Heart left ventricle (tissue), 16 donors: ENCODE measurements around the gene GART. TPM values are rescaled to one million over a fixed set of nuclear protein-coding genes. Genes with fewer than 3 reads are reported as not detected.

Experiments used
- ATAC-seq, 4 donors: fragments of 200-7000 bp; cut with Tn5 transposase; one replicate each; pipeline ENCODE4 v1.9.1; 2020 to 2022; ENCODE audit warnings: moderate library complexity in 4 of 4, mild to moderate bottlenecking in 3 of 4, moderate number of reproducible peaks in 1 of 4
- DNase-seq, 5 donors: peaks; one replicate each; pipeline ENCODE4 v3.0.0-alpha.2; 2020
- H3K27ac ChIP-seq, 12 donors: fragments of 200-600 bp; sonication (generic) in 4 of 12; one replicate each; pipeline versions ENCODE4 v1.5.0 to v1.8.0; 2016 to 2022; ENCODE audit warnings: mild to moderate bottlenecking in 2 of 12
- H3K27me3 ChIP-seq, 9 donors: fragments of 200-600 bp; sonication (generic) in 2 of 9; one replicate each; pipeline versions ENCODE4 v1.5.1 to v1.8.0; 2016 to 2022; ENCODE audit warnings: mild to moderate bottlenecking in 3 of 9
- H3K36me3 ChIP-seq, 9 donors: fragments of 200-600 bp; sonication (generic) in 2 of 9; one replicate each; pipeline versions ENCODE4 v1.5.0 to v1.8.0; 2018 to 2022; ENCODE audit warnings: mild to moderate bottlenecking in 2 of 9
- H3K4me1 ChIP-seq, 12 donors: fragments of 200-600 bp; sonication (generic) in 4 of 12; one replicate each; pipeline versions ENCODE4 v1.5.0 to v1.8.0; 2016 to 2022; ENCODE audit warnings: mild to moderate bottlenecking in 3 of 12
- H3K4me3 ChIP-seq, 12 donors: fragments of 200-600 bp; sonication (generic) in 4 of 12; one replicate each; pipeline versions ENCODE4 v1.5.0 to v1.8.0; 2017 to 2022; ENCODE audit warnings: mild to moderate bottlenecking in 9 of 12, moderate library complexity in 4 of 12
- H3K9me3 ChIP-seq, 12 donors: fragments of 200-600 bp; sonication (generic) in 4 of 12; one replicate each; pipeline versions ENCODE4 v1.5.0 to v1.8.0; 2016 to 2022; ENCODE audit warnings: mild to moderate bottlenecking in 1 of 12
- CTCF ChIP-seq, 12 donors: fragments of 200-600 bp; sonication (generic) in 4 of 12; IDR thresholded peaks; one replicate each; pipeline versions ENCODE4 v1.5.0 to v1.8.0; 2018 to 2022; ENCODE audit warnings: antibody characterized with exemption in 12 of 12, mild to moderate bottlenecking in 5 of 12
- POLR2A ChIP-seq, 2 donors: fragments of 450-650 bp; IDR thresholded peaks; one replicate each; pipeline ENCODE4 v1.6.1; 2017; ENCODE audit warnings: antibody characterized with exemption in 2 of 2, mild to moderate bottlenecking in 2 of 2, moderate library complexity in 2 of 2
- WGBS, 4 donors: extraction: QIAGEN DNeasy Blood & Tissue Kit in 2 of 4; methylation state at CpG; one replicate each; pipeline versions ENCODE4 v1.1.5 to v1.1.7; 2013 to 2018; 5-methylcytosine and 5-hydroxymethylcytosine counted together
- intact Hi-C, 10 donors: fragments of 100-400 bp; cut with DNase I; formaldehyde crosslinking; loops; one replicate each; pipeline versions ENCODE4 v1.11.1 to v1.14.2; 2022
- long read RNA-seq, 3 donors: library from polyadenylated mRNA; unstranded; transcript quantifications; one replicate each; pipeline ENCODE4 v2.0.0, GENCODE V29; 2020 to 2021
- polyA plus RNA-seq, 2 donors: library from polyadenylated mRNA; stranded (reverse); fragments of 200-250 nt; gene quantifications; one replicate each; pipeline ENCODE4 v1.2.3, GENCODE V29; 2013
- total RNA-seq, 9 donors: library from RNA; depleted of rRNA in 2 of 9; stranded (reverse); fragments of >200 nt in 2 of 9; fragmentation: NEBNext Ultra II Directional in 3 of 9; extraction: Animal tissue kit (Norgen Biotek cat#: 25700) in 3 of 9; gene quantifications; one replicate each; pipeline versions ENCODE4 v1.1.0 to v1.2.4, GENCODE V29; 2016 to 2023
- donor health status: ischemic (EF 13 %, LVEDD 7.1; RV severe dilation, severe dysfunction).
- donor health status: healthy with polysubstance abuse.
- donor health status: DM: no; HTN: yes; CAD: no.
- donor health status: DM: no; HTN: no; CAD: no.
- donor health status: ischemic (EF 25% LVEDD 6.9; RV normal size, moderate dysfunction).
- donor health status: ischemic (EF 25% LVEDD 5.7; RV mildly dilated, moderate dysfunction).
- donor health status: healthy.
- donor health status: DM: yes; HTN: yes; CAD: no.
- donor health status: ischemic (EF 35%, LVEDD 5.7; RV mildly dilated, moderate dysfunction).
- donor health status: nonischemic (EF 11% LVEDD 7.7; RV severe dilation, severe dysfunction).
- donor health status: DM: yes; HTN: yes; CAD: no.
- donor health status: PGD.
- donor health status: ischemic (EF 29% LVEDD 5.4; RV normal size, mild dysfunction).
- donor health status: nonischemic (EF 23%, LVEDD 6.1; RV moderate dilation, normal function).

Gene GART
- 10 to 100 TPM; 35.7 to 53.1 (median 40.7) TPM for total RNA-seq
- 10 to 100 TPM in 1 of 2 donors, 1 to 10 TPM in 1; 9.0 to 48.6 TPM for polyA plus RNA-seq
- long read RNA-seq, donor 1, transcript GART-201 (11 exons, 2,149 nt) = major isoform, 26 of 74 reads
- long read RNA-seq, donor 1, transcript GART-203 (22 exons, 3,341 nt) = major isoform, 26 of 74 reads
- long read RNA-seq, donor 1, partial matches to known transcripts = 9 of 74 reads
- long read RNA-seq, donor 1, other reads (novel, unspliced or antisense) = 13 of 74 reads
- long read RNA-seq, donor 2, transcript GART-201 (11 exons, 2,149 nt) = major isoform, 110 of 262 reads
- long read RNA-seq, donor 2, transcript GART-203 (22 exons, 3,341 nt) = minor isoform, 73 of 262 reads
- long read RNA-seq, donor 2, partial matches to known transcripts = 40 of 262 reads
- long read RNA-seq, donor 2, other reads (novel, unspliced or antisense) = 39 of 262 reads
- long read RNA-seq, donor 3, transcript GART-203 (22 exons, 3,341 nt) = major isoform, 35 of 88 reads
- long read RNA-seq, donor 3, transcript GART-201 (11 exons, 2,149 nt) = minor isoform, 23 of 88 reads
- long read RNA-seq, donor 3, partial matches to known transcripts = 14 of 88 reads
- long read RNA-seq, donor 3, other reads (novel, unspliced or antisense) = 16 of 88 reads

- peaks cover 0 to 33% (median 30%) of the 10 kb centered on the region in 9 donors for H3K36me3 ChIP-seq
- H3K4me3 ChIP-seq = peak within 1 kb of the TSS; percentile 73 to 94 (median 81)
- H3K4me1 ChIP-seq = peaks cover 3 to 45% (median 33%) of the 10 kb centered on the region in 12 donors
- H3K9me3 ChIP-seq = no peaks in the 10 kb centered on the region
- peak within 1 kb of the TSS; percentile 98 to 100 (median 99) for H3K27ac ChIP-seq
- ATAC-seq (peak; percentile 81 to 88 (median 86)), DNase-seq (peak; percentile 86 to 91 (median 88))
- 0 to 1% (median 0%) methylated on average over 48 to 56 of the region's 56 CpGs for WGBS, 4 donors
- TF ChIP-seq CTCF (IDR thresholded peaks at IDR 0.05) = no peak
- TF ChIP-seq POLR2A (IDR thresholded peaks at IDR 0.05) = peak in 1 of 2 donors; percentile 60
- H3K27me3 ChIP-seq = no peaks in the 10 kb centered on the region
- intact Hi-C loops = loop anchor here in 6 of 10 donors (2.0 to 10.0 kb wide), 7 partner anchors 45 to 65 kb away; partner anchors contain the start of genes DONSON (in 4 of the 6), TMEM50B (in 2 of the 6) and DNAJC28 (in 1 of the 6)
These were observed at the start of gene GART for GRCh38 chr21:33541756-33542639. GART (minus strand) TSS chr21:33542117; CDS start chr21:33539315, 2,802 bp downstream.

DNA sequence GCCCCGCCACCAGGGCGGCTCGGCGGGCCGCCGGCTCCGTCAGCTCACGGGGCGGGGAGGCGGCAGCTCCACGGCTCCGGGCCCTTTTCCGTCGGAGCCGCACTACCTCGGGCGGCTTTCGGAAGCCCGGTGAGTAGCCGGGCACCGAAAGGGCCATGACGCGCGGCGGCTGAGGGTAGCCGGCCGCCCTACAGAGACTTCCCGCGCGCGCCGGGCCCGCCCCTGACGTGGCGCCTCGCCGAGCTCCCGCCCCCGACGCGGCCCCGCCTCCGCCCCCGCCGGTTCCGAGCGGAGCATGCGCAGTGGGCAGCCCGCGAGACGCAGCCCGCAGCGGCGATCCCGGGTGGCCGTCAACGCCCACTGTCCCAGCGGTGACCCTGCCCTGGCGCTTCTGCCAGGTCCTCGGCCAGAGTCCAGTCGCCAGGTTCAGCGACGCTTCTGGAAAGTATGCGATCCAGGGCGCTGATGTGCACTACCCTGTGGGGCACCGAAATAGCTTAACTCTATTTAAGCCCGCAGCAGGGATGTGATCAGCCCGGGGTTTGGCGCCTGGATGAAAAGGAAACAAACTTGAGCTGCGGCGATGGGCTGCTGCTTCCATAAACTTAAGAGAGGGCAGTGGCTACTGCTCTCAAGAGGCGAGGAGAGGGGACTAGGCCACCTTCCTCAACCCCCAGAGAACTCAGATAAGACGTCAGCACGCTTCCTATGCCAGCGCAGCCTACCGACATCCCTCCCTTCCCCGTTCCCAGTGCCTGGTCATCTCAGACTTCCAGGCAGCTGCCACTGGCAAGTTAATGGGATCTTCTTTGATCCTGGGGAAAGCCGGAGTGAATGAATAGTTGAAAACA, 46.8 kb upstream of the GART start, which contains the start of gene DONSON:
DONSON (minus strand) TSS at position 200 of the 851 bp plus-strand sequence; CDS start at position 157, 43 bp downstream.
- peaks cover 0 to 12% (median 6%) of the 10 kb centered on the region in 9 donors for H3K36me3 ChIP-seq
- H3K4me3 ChIP-seq = peak within 1 kb of the TSS; percentile 64 to 94 (median 84)
- H3K9me3 ChIP-seq = no peaks in the 10 kb centered on the region
- ATAC-seq = peak; percentile 87 to 97 (median 96)
- no peaks in the 10 kb centered on the region for H3K27me3 ChIP-seq
- intact Hi-C loops = loop anchor here in 4 of 10 donors (2.0 to 5.0 kb wide), 2 partner anchors 46 kb away; partner anchors contain the start of genes GART (in 4 of the 4) and SON (in 4 of the 4)
- peak within 1 kb of the TSS; percentile 43 to 92 (median 86) for H3K27ac ChIP-seq
- 1% methylated on average over 13 to 78 of the region's 78 CpGs for WGBS, 4 donors
- DNase-seq = peak; percentile 90 to 97 (median 92)
- peaks cover 0 to 21% (median 10%) of the 10 kb centered on the region in 12 donors for H3K4me1 ChIP-seq
- TF ChIP-seq CTCF (IDR thresholded peaks at IDR 0.05) (peak in 1 of 12 donors; percentile 21), POLR2A (IDR thresholded peaks at IDR 0.05) (peak in 1 of 2 donors; percentile 77)

DNA sequence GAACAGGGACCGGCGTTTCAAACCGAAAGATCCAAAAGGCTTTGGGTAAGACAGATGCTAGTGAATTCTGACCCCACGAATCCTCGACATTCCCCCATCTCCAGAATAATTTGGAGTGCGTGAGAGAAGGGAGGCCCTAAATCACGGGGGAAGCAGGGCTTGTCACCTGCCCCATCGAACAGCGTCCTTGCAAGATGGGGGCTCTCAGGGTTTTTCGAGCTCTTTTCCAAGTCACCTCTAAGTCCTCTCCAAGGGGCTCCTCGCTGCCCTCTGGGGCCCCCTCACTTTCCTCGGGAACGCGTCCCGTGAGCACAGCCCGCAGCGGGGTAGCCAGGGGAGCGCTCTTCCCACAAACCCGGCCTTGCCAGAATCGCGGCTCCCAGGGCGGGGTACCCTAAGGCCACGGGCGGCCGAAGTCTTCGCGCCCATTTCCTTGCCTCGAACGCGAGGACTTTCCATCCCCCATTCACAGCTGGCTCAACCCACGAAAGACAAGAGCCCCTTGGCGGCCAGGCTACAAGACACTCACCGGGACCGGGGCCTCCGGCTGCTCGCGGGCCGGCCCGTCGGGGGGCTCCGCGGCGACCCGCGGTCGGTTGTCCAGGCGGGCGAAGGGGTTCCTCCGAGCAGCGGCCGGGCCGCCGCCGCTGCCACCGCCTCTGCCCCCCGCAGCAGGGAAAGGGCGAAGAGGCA, 46.0 kb upstream of the GART start:
- Histone ChIP-seq H3K4me3 (peak overlapping the region; percentile 64 to 94 (median 84)), H3K27ac (peak overlapping the region; percentile 20 to 92 (median 86)), H3K4me1 (peaks cover 0 to 21% (median 10%) of the 10 kb centered on the region in 12 donors), H3K9me3 (no peaks in the 10 kb centered on the region), H3K36me3 (peaks cover 0 to 16% (median 3%) of the 10 kb centered on the region in 9 donors), H3K27me3 (no peaks in the 10 kb centered on the region)
- intact Hi-C loops = loop anchor here in 4 of 10 donors (2.0 to 5.0 kb wide), 2 partner anchors 45 to 46 kb away; partner anchors contain the start of genes GART (in 4 of the 4) and SON (in 4 of the 4)
- ATAC-seq (peak in 2 of 4 donors; percentile 16 to 36), DNase-seq (peak in 4 of 5 donors; percentile 29 to 50 (median 44))
- WGBS, 4 donors = 2 to 9% (median 3%) methylated on average over 14 to 57 of the region's 57 CpGs
- TF ChIP-seq CTCF (IDR thresholded peaks at IDR 0.05) (peak in 1 of 12 donors; percentile 37), POLR2A (IDR thresholded peaks at IDR 0.05) (no peak)
